Liver (tissue), 9 donors: ENCODE results near the gene KIF26A. TPM values are rescaled to one million over a fixed set of nuclear protein-coding genes. Genes with fewer than 3 reads are reported as not detected.

Source experiments
- DNase-seq: peaks from one replicate; pipeline ENCODE4 v3.0.0-alpha.2; 2017; ENCODE audit warnings: low spot score
- H3K27ac ChIP-seq, 2 donors: one replicate each; pipeline ENCODE4 v1.7.0; 2013; ENCODE audit warnings: inconsistent platforms in 2 of 2, low read length in 2 of 2, control low read depth in 1 of 2, low read depth in 1 of 2, mild to moderate bottlenecking in 1 of 2
- H3K27me3 ChIP-seq, 4 donors: one replicate each; pipeline versions ENCODE4 v1.6.1 to v1.7.0; 2013; ENCODE audit warnings: low read length in 3 of 4, inconsistent platforms in 1 of 4, mild to moderate bottlenecking in 1 of 4, moderate library complexity in 1 of 4; ENCODE audit not compliant: control insufficient read depth in 4 of 4, insufficient read depth in 4 of 4
- H3K36me3 ChIP-seq, 4 donors: one replicate each; pipeline versions ENCODE4 v1.6.1 to v1.7.0; 2013; ENCODE audit warnings: low read length in 3 of 4, mild to moderate bottlenecking in 3 of 4, low read depth in 1 of 4, moderate library complexity in 1 of 4; ENCODE audit not compliant: control insufficient read depth in 4 of 4, insufficient read depth in 3 of 4
- H3K4me1 ChIP-seq, 4 donors: one replicate each; pipeline versions ENCODE4 v1.6.1 to v1.7.0; 2013; ENCODE audit warnings: low read length in 3 of 4, mild to moderate bottlenecking in 3 of 4, moderate library complexity in 1 of 4; ENCODE audit not compliant: control insufficient read depth in 4 of 4, insufficient read depth in 4 of 4
- H3K4me3 ChIP-seq, 3 donors: one replicate each; pipeline versions ENCODE4 v1.6.1 to v1.7.0; 2013; ENCODE audit warnings: low read length in 3 of 3, control low read depth in 1 of 3, low read depth in 1 of 3, mild to moderate bottlenecking in 1 of 3
- H3K9ac ChIP-seq, 2 donors: one replicate each; pipeline ENCODE4 v1.7.0; 2013; ENCODE audit warnings: low read length in 2 of 2, mild to moderate bottlenecking in 2 of 2, moderate library complexity in 2 of 2, control low read depth in 1 of 2, low read depth in 1 of 2
- H3K9me3 ChIP-seq, 4 donors: one replicate each; pipeline versions ENCODE4 v1.6.1 to v1.7.0; 2013; ENCODE audit warnings: low read length in 3 of 4; ENCODE audit not compliant: control insufficient read depth in 4 of 4
- ATF3 ChIP-seq: IDR thresholded peaks from 2 replicates; pipeline ENCODE4 v1.6.1; 2016; ENCODE audit warnings: antibody characterized with exemption
- CTCF ChIP-seq: fragments of 150-350 bp; IDR thresholded peaks from 2 replicates; pipeline ENCODE4 v1.5.1; 2017; ENCODE audit warnings: improper control_type of control experiment, low read depth, low read length; ENCODE audit not compliant: missing input control
- EGR1 ChIP-seq, 2 donors: IDR thresholded peaks; 2 replicates each; pipeline ENCODE4 v1.6.1; 2016 to 2018; ENCODE audit warnings: antibody characterized with exemption in 2 of 2, low read depth in 2 of 2
- FOXA1 ChIP-seq: IDR thresholded peaks from 2 replicates; pipeline ENCODE4 v1.6.1; 2016; ENCODE audit warnings: antibody characterized with exemption
- FOXA2 ChIP-seq: IDR thresholded peaks from 2 replicates; pipeline ENCODE4 v1.6.1; 2016; ENCODE audit warnings: antibody characterized with exemption
- GABPA ChIP-seq, 2 donors: IDR thresholded peaks in 1 of 2; conservative IDR thresholded peaks in 1 of 2; 2 replicates each; pipeline ENCODE4 v1.6.1; 2016; ENCODE audit warnings: antibody characterized with exemption in 2 of 2, mild to moderate bottlenecking in 1 of 2, moderate library complexity in 1 of 2
- HNF4A ChIP-seq, 2 donors: conservative IDR thresholded peaks; 2 replicates each; pipeline ENCODE4 v1.6.1; 2016; ENCODE audit warnings: antibody characterized with exemption in 2 of 2, mild to moderate bottlenecking in 2 of 2
- HNF4G ChIP-seq: IDR thresholded peaks from 2 replicates; pipeline ENCODE4 v1.6.1; 2016; ENCODE audit warnings: antibody characterized with exemption
- JUND ChIP-seq, 2 donors: IDR thresholded peaks; 2 replicates each; pipeline ENCODE4 v1.6.1; 2016; ENCODE audit warnings: antibody characterized with exemption in 2 of 2
- MAX ChIP-seq: IDR thresholded peaks from 2 replicates; pipeline ENCODE4 v1.6.1; 2016; ENCODE audit warnings: antibody characterized with exemption
- NR2F2 ChIP-seq: IDR thresholded peaks from 2 replicates; pipeline ENCODE4 v1.6.1; 2016; ENCODE audit warnings: antibody characterized with exemption
- RAD21 ChIP-seq, 2 donors: IDR thresholded peaks; 2 replicates each; pipeline ENCODE4 v1.6.1; 2016; ENCODE audit warnings: antibody characterized with exemption in 2 of 2, mild to moderate bottlenecking in 2 of 2
- RXRA ChIP-seq, 2 donors: IDR thresholded peaks; 2 replicates each; pipeline ENCODE4 v1.6.1; 2017 to 2018; ENCODE audit warnings: antibody characterized with exemption in 2 of 2, mild to moderate bottlenecking in 1 of 2
- SP1 ChIP-seq: IDR thresholded peaks from 2 replicates; pipeline ENCODE4 v1.6.1; 2018; ENCODE audit warnings: antibody characterized with exemption, mild to moderate bottlenecking
- TAF1 ChIP-seq: conservative IDR thresholded peaks from 2 replicates; pipeline ENCODE4 v1.6.1; 2016; ENCODE audit warnings: antibody characterized with exemption, mild to moderate bottlenecking
- YY1 ChIP-seq: IDR thresholded peaks from 2 replicates; pipeline ENCODE4 v1.6.1; 2016; ENCODE audit warnings: antibody characterized with exemption, mild to moderate bottlenecking
- ZBTB33 ChIP-seq: IDR thresholded peaks from 2 replicates; pipeline ENCODE4 v1.6.1; 2016; ENCODE audit warnings: antibody characterized with exemption
- WGBS: extraction: QIAGEN DNeasy Blood & Tissue Kit; methylation state at CpG from one replicate; pipeline ENCODE4 v1.1.7; 2013; 5-methylcytosine and 5-hydroxymethylcytosine counted together
- polyA plus RNA-seq, 2 donors: library from polyadenylated mRNA; stranded (reverse) in 1 of 2; unstranded in 1 of 2; fragments of 200-250 nt in 1 of 2; fragments of >200 nt in 1 of 2; fragmentation: Nextera tagmentation in 1 of 2; extraction: Ambion mirVana in 1 of 2; gene quantifications; one replicate each; pipeline versions ENCODE4 v1.2.1 to v1.2.3, GENCODE V29; 2013 to 2015
- total RNA-seq, 2 donors: library from RNA; depleted of rRNA; stranded (reverse); fragments of >200 nt; gene quantifications; one replicate each; pipeline ENCODE4 v1.2.3, GENCODE V29; 2014
- TF ChIP-seq, protein P1 (sequence below): IDR thresholded peaks from 2 replicates; pipeline ENCODE4 v1.6.1; 2016; ENCODE audit warnings: antibody characterized with exemption, mild to moderate bottlenecking
- donor health status: healthy.
- donor health status: healthy.
- donor health status: healthy.
- donor health status: healthy.
- donor health status: healthy.

KIF26A gene
- total and polyA plus RNA-seq, 4 donors: 0.07 to 10.2 (median 1.3) TPM

GRCh38 chr14:104118006-104118844 lies 20.2 kb upstream of the KIF26A start:
- 72% methylated on average over 30 of the region's 30 CpGs for WGBS
- no peaks in the 10 kb centered on the region for H3K36me3 ChIP-seq
- H3K27ac ChIP-seq: no peak overlapping the region
- H3K9me3 ChIP-seq: no peaks in the 10 kb centered on the region
- TF ChIP-seq, protein P1, sequence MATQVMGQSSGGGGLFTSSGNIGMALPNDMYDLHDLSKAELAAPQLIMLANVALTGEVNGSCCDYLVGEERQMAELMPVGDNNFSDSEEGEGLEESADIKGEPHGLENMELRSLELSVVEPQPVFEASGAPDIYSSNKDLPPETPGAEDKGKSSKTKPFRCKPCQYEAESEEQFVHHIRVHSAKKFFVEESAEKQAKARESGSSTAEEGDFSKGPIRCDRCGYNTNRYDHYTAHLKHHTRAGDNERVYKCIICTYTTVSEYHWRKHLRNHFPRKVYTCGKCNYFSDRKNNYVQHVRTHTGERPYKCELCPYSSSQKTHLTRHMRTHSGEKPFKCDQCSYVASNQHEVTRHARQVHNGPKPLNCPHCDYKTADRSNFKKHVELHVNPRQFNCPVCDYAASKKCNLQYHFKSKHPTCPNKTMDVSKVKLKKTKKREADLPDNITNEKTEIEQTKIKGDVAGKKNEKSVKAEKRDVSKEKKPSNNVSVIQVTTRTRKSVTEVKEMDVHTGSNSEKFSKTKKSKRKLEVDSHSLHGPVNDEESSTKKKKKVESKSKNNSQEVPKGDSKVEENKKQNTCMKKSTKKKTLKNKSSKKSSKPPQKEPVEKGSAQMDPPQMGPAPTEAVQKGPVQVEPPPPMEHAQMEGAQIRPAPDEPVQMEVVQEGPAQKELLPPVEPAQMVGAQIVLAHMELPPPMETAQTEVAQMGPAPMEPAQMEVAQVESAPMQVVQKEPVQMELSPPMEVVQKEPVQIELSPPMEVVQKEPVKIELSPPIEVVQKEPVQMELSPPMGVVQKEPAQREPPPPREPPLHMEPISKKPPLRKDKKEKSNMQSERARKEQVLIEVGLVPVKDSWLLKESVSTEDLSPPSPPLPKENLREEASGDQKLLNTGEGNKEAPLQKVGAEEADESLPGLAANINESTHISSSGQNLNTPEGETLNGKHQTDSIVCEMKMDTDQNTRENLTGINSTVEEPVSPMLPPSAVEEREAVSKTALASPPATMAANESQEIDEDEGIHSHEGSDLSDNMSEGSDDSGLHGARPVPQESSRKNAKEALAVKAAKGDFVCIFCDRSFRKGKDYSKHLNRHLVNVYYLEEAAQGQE: no peak
- no peak for TF ChIP-seq GABPA (IDR thresholded peaks at IDR 0.05 in 1 of 2, conservative IDR thresholded peaks at IDR 0.05 in 1 of 2)
- TF ChIP-seq CTCF: no peak
- no peak for TF ChIP-seq YY1
- TF ChIP-seq ZBTB33: no peak
- no peak for TF ChIP-seq TAF1
- no peak for TF ChIP-seq HNF4G
- no peak for TF ChIP-seq RAD21 (IDR thresholded peaks at IDR 0.05)
- no peak for TF ChIP-seq RXRA (IDR thresholded peaks at IDR 0.05)
- TF ChIP-seq FOXA1: no peak
- no peak for TF ChIP-seq NR2F2
- TF ChIP-seq ATF3: no peak
- TF ChIP-seq EGR1 (IDR thresholded peaks at IDR 0.05; ENCODE audit: low read depth in 2 of 2): no peak
- no peak for TF ChIP-seq HNF4A (conservative IDR thresholded peaks at IDR 0.05)
- TF ChIP-seq MAX: no peak
- no peak for TF ChIP-seq SP1
- TF ChIP-seq JUND (IDR thresholded peaks at IDR 0.05): no peak
- TF ChIP-seq FOXA2: no peak
- no peaks in the 10 kb centered on the region for H3K27me3 ChIP-seq
- H3K4me1 ChIP-seq: peaks cover 5 to 16% (median 9%) of the 10 kb centered on the region in 4 donors
- DNase-seq: no peak
- no peak overlapping the region for H3K9ac ChIP-seq
- no peak overlapping the region for H3K4me3 ChIP-seq
